Mucosa of stomach (tissue), 1 donor: ENCODE results near the gene ZDHHC11.
"Not testable (repeated sequence)": the region's sequence is repeated elsewhere in the genome, so short reads cannot be mapped to it uniquely, and the experiment has no call there.

Source experiments
- H3K27me3 ChIP-seq: one replicate; pipeline ENCODE4 v1.7.0; 2013; ENCODE audit warnings: mild to moderate bottlenecking, low read length; ENCODE audit not compliant: control insufficient read depth, insufficient read depth
- H3K36me3 ChIP-seq: one replicate; pipeline ENCODE4 v1.7.0; 2013; ENCODE audit warnings: low read length; ENCODE audit not compliant: control insufficient read depth, insufficient read depth
- H3K4me1 ChIP-seq: one replicate; pipeline ENCODE4 v1.7.0; 2013; ENCODE audit warnings: mild to moderate bottlenecking, low read length; ENCODE audit not compliant: control insufficient read depth, insufficient read depth
- H3K4me3 ChIP-seq: one replicate; pipeline ENCODE4 v1.7.0; 2013; ENCODE audit warnings: low read length
- H3K9ac ChIP-seq: one replicate; pipeline ENCODE4 v1.7.0; 2013; ENCODE audit warnings: mild to moderate bottlenecking, low read length, moderate library complexity
- H3K9me3 ChIP-seq: one replicate; pipeline ENCODE4 v1.7.0; 2013; ENCODE audit warnings: mild to moderate bottlenecking, low read length, moderate library complexity; ENCODE audit not compliant: control insufficient read depth
- donor health status: Pancreatic carcinoma.

The ZDHHC11 gene

DNA sequence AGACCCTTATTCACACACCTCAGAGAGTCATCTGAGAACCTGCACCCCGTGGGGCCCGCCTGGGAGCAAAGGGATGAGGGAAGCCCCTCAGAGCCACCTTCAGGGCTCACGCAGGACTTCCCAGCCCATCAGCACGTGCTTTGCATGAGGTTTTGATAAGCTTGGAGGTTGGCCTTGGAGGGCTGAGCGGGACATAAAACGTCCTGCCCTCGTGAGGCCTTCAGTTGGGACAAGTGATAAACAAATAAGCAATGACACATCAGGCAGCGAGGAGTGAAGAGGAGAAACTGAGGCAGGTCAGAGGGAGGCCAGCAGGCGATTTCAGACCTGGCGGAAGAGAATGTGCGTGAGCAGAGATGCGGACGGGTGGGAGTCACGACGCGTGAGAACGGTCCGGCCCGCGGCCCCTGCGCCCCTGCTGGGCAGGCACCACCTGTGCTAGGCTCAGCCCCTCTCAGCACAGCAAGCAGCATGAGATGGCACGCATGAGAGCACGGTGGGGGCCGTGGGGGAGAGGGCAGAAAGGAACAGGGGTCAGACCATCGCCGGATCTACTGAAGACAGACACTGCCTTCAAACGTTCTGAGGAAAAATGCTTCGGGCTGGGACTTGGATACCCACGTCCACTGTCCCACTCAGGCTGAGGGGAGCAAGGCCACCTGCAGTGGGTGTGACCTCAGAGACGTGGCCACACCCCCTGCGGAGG lies 78.8 kb downstream of the ZDHHC11 start:
- H3K4me1 ChIP-seq, H3K4me3 ChIP-seq, H3K36me3 ChIP-seq, H3K9me3 ChIP-seq, H3K27me3 ChIP-seq, H3K9ac ChIP-seq: not testable (repeated sequence)

DNA sequence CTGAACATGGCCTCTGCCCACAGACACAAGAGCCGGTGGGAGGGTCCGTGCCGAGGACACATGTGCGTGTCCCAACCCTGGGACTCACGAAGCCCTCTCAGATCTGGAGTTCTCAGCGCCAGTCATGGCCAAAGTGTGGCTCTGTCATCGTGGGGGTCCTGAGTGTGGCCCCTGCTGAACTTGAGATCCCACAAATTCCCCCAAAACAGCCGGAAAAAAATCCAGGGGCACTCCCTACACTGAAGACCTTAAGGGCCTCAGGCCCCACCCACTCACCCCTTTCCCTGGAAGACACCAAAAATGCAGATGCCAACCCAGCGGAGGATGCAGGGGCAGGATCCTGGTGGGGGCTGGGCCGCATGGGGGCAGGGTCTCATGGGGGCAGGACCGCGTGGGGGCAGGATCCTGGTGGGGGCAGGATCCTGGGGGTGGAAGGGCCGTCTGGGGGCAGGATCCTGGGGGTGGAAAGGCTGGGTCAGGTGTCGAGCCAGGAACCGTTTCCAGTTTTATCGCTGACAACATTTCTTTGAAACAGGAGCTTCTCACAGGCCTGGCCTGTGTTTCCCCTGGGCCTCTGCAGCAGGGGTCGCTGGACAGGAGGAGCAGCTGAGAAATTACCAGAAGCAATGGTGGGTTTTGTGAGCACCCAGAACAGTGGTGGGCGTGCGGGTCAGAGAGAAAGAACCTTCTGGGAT lies 79.6 kb downstream of the ZDHHC11 start:
- H3K4me3 ChIP-seq, H3K27me3 ChIP-seq: not testable (repeated sequence)

DNA sequence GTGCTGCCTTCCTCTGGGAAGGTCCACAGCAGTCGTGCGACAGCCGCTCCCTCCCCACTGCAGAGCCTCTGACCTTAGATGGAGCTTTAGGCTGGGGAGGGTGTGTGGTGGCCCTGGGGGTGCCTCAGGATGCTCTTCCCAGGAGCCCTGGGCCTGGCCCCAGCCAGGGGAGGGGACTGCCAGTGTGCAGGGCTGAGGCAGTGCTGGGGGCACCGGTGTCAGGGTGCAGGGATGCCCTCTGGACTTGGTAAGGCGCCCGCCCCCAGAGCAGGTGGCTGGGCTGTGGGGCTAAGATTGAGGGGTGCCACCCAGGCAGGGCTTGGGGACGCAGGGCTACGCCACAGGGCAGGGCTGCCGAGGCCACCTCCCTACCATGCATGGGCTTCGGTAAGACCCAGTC lies 80.2 kb downstream of the ZDHHC11 start:
- H3K4me1 ChIP-seq, H3K4me3 ChIP-seq, H3K9ac ChIP-seq, H3K27me3 ChIP-seq, H3K9me3 ChIP-seq, H3K36me3 ChIP-seq: not testable (repeated sequence)

More for the DNA sequence above, 79.6 kb downstream of the ZDHHC11 start:
- H3K9me3 ChIP-seq, H3K36me3 ChIP-seq, H3K9ac ChIP-seq, H3K4me1 ChIP-seq: not testable (repeated sequence)

DNA sequence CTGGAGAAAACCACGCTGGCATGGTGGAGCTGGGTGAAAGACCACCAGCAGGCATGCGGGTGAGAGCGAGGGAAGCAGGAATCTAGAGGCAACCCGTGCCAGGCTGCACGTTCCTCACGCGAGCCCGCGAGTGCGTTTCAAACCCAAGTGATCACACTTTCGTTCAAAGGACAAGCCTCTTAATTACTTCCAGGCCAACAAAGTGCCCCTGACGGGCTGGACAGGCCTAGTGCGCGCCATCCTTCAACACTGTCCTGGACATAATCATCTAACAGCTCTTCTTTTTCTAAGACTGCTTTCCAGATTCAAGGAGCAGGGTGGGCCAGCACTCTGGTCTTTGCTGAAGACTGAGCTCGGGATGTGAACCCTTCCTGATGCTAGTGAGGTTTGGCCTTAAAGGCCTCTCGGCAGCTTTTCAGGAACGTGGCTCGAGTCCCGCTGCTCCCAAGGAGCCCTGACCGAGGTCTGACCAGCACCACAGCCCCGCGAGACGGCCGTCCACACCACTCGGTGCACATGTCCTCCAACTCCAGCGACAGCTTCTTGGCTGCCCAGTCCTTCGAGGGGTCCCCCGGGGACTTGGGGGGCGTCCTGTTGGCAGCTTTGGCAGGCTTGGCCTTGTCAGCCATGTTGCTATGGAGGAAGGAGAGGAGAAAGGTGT lies 81.2 kb downstream of the ZDHHC11 start:
- not testable (repeated sequence) for H3K27me3 ChIP-seq, H3K4me3 ChIP-seq, H3K4me1 ChIP-seq, H3K36me3 ChIP-seq, H3K9ac ChIP-seq, H3K9me3 ChIP-seq

DNA sequence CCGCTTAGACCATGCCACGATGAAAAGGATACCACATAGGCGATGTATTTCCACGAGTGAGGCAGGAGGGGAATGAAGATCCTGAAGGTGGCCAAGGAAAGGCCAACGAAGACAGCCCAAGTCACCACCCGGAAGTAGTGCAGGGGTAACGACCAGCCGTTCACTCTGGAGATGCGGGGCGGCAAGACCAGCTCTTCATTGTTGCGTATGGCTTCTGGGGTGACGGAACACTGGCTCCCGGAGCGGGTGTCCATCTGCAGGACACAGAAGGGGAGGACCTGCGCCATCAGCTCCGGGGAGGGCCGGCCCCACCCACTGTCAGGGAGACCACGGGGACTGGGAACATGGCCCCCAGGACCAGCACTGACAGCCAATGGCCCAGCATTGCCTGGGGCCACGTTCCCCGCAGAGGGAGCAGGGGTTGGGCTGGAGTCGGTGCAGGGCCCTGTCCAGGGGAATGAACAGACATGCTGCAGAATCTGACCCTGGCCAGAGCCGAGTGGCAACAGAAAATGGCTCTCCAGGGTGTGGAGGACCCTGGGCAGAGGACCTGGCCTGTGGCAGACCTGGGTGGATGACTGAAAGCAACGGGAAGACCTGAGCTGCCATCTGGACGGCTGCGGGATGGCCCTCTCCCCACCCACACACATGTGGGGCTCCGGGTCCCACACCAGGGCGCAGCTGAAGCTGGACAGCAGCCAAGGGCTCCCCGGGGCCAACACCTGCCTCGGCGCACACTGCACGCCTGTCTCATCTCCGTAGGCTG lies 83.9 kb downstream of the ZDHHC11 start:
- no peak overlapping the region for H3K4me3 ChIP-seq
- no peaks in the 10 kb centered on the region for H3K27me3 ChIP-seq
- H3K9ac ChIP-seq = no peak overlapping the region
- no peaks in the 10 kb centered on the region for H3K9me3 ChIP-seq
- no peaks in the 10 kb centered on the region for H3K36me3 ChIP-seq
- peaks cover 10% of the 10 kb centered on the region for H3K4me1 ChIP-seq

DNA sequence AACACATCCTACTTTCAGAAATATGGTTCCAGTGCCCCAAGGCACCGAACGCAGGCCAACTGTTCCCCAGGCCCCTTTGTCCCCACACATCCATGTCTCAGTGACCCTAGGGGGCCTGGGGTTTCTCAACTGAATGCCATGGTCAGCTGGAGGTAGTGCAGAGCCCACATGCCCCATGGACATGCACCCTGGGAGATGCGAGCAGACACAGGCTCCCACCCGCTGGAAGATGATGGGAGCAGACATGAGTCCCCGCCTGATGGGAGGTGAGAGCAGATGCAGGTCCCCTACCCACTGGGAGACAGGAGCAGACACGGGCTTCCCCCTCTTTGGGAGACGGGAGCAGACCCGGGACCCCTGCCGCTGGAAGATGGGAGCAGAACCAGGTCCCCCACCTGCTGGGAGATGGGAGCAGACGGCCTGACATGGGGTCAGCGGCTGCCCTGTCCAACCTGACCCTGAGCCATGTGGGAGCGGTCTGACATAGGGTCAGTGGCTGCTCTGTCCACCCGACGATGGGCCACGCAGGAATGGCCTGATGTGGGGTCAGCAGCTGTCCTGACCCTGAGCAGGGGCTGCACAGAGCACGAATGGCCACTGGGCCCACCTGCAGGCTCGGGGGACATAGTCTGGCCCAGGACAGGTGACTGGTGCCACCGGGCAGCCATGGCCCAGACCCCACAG lies 84.7 kb downstream of the ZDHHC11 start:
- no peak overlapping the region for H3K4me3 ChIP-seq
- no peaks in the 10 kb centered on the region for H3K9me3 ChIP-seq
- no peaks in the 10 kb centered on the region for H3K27me3 ChIP-seq
- H3K4me1 ChIP-seq = peaks cover 13% of the 10 kb centered on the region
- H3K9ac ChIP-seq = no peak overlapping the region
- no peaks in the 10 kb centered on the region for H3K36me3 ChIP-seq

DNA sequence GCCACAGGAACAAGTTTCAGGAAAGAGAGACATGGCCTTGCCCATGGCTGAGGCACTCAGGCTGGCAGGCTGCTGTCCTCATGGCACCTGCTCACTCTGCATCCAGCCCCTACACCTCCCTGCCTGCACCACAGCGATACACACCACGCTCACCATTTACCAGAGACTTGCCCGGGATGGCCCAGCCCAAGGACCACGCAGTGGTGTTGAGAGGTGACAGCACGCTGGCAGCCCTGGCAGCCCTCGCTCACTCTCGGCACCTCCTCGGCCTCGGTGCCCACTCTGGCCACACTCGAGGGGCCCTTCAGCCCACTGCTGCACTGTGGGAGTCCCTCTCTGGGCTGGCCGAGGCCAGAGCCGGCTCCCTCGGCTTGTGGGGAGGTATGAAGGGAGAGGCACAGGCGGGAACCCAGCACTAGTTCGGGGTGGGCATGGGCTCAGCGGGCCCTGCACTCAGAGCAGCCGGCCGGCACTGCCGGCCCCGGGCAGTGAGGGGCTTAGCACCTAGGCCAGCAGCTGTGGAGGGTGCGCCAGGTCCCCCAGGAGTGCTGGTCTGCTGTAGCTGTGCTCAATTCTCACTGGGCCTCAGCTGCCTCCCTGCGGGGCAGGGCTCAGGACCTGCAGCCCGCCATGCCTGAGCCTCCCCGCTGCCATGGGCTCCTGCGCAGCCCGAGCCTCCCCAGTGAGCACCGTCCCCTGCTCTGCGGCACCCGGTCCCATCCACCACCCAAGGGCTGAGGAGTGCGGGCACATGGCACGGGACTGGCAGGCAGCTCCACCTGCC lies 86.6 kb downstream of the ZDHHC11 start:
- H3K4me3 ChIP-seq = no peak overlapping the region
- peaks cover 24% of the 10 kb centered on the region for H3K4me1 ChIP-seq
- H3K27me3 ChIP-seq = no peaks in the 10 kb centered on the region
- no peak overlapping the region for H3K9ac ChIP-seq
- H3K9me3 ChIP-seq = no peaks in the 10 kb centered on the region
- no peaks in the 10 kb centered on the region for H3K36me3 ChIP-seq

DNA sequence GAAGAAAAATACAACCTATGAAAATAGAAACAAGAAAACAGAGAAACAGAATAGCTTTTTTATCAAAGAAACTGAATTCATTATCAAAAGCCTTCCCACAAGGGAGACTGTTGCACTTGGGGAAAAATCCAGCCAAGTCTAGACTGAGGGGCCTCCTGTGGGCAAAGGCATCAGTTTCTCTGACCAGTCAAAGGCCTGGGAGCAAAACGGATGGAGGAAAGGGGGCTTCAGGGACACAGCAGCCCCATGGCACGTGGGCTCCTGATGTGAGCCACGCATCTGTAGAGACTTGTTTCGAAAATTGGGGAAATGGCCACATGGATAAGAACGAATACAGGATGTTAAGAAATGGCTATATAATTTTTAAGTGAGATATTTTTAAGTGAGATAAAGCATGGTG lies 87.4 kb downstream of the ZDHHC11 start:
- H3K9ac ChIP-seq = no peak overlapping the region
- no peaks in the 10 kb centered on the region for H3K9me3 ChIP-seq
- H3K36me3 ChIP-seq = no peaks in the 10 kb centered on the region
- no peak overlapping the region for H3K4me3 ChIP-seq
- H3K4me1 ChIP-seq = peaks cover 30% of the 10 kb centered on the region
- H3K27me3 ChIP-seq = no peaks in the 10 kb centered on the region

DNA sequence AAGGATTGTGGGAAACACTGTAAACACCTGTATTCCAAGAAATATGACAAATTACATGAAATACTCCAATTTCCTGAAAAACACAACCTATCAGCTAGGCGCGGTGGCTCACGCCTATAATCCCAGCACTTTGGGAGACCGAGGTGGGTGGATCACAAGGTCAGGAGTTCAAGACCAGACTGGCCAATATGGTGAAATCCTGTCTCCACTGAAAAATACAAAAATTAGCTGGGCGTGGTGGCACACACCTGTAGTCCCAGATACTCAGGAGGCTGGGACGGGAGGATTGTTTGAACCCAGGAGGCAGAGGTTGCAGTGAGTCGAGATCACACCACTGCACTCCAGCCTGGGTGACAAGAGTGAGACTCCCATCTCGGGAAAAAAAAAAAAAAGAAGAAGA lies 87.8 kb downstream of the ZDHHC11 start:
- H3K9me3 ChIP-seq, H3K4me3 ChIP-seq, H3K9ac ChIP-seq: not testable (repeated sequence)

DNA sequence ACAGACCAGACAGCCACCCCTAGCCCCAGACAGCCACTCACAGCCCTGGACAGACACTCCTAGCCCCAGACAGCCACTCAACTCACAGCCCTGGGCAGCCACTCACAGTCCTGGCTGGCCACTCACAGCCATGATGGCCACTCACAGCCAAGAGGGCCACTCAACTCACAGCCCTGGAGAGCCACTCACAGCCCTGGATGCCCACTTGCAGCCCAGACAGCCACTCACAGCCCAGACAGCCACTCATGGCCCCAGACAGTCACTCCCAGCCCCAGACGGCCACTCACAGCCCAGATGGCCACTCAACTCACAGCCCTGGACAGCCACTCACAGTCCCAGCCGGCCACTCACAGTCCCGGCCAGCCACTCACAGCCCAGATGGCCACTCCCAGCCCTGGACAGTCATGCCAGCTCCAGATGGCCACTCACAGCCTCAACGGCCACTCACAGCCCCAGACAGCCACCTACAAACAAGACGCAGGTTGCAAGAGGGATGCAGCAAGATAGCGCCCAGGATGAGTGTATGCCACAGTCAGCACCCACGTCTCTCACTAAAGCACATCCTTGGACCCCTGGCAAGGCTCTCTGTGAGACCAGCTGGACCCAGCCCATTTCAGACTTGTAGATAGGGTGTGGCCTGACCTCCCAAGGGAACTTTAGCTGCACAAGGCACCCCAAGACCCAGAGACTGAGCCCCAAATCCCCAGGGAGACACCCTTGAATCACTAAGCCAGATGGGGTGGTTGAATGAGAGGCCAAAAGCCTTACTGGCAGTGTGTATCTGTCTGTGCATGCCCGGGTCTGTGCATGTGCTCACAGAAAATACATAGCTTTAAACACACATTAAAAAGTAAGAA lies 88.7 kb downstream of the ZDHHC11 start:
- Histone ChIP-seq H3K4me1 (peaks cover 43% of the 10 kb centered on the region), H3K27me3 (no peaks in the 10 kb centered on the region), H3K4me3 (no peak overlapping the region), H3K36me3 (no peaks in the 10 kb centered on the region), H3K9me3 (no peaks in the 10 kb centered on the region), H3K9ac (no peak overlapping the region)

More for the DNA sequence above, 87.8 kb downstream of the ZDHHC11 start:
- H3K4me1 ChIP-seq = peaks cover 34% of the 10 kb centered on the region
- H3K27me3 ChIP-seq, H3K36me3 ChIP-seq: not testable (repeated sequence)
